ENCODE results near the gene GYG1.

GYG1 gene

DNA sequence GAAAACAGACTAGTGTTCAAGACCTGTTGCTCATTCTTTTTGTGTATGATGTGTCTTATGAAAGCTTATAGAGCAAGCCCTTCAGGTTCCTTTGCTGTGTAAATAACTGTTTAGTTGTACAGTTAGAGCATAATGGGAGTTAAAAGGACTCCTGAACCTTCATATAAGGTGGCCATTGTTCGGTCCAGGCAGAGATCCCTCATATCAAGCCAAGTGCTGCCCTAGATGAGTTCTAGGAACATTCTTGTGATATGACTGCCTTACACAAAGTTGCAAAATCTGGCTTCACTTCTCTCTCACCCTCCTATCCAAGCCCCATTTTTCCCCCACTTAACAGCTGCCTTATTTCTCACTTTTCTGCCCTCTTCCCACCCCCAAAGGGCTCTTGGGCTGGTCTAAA, 26.9 kb downstream of the GYG1 start:
- H3K9ac ChIP-seq (ENCODE audit: insufficient read length, low read depth): no peak overlapping the region
- H3K9me3 ChIP-seq (ENCODE audit: insufficient read depth, low read length): no peaks in the 10 kb centered on the region
- H3K4me3 ChIP-seq (ENCODE audit: insufficient read length, low read depth): no peak overlapping the region
- peaks cover 12% of the 10 kb centered on the region for H3K36me3 ChIP-seq (ENCODE audit: insufficient read depth, insufficient read length, low read length)
- TF ChIP-seq YY1 (IDR thresholded peaks at IDR 0.05; ENCODE audit: insufficient read depth, insufficient read length) (no peak), ZNF274 (IDR thresholded peaks at IDR 0.05; ENCODE audit: low read depth, low read length) (no peak)
- H3K4me1 ChIP-seq (ENCODE audit: insufficient read depth, insufficient read length): no peaks in the 10 kb centered on the region
- H3K27me3 ChIP-seq (ENCODE audit: insufficient read depth, insufficient read length): no peaks in the 10 kb centered on the region
- no peak for DNase-seq (ENCODE audit: low read depth, low spot score)

- H3K36me3 ChIP-seq (ENCODE audit: insufficient read depth, insufficient read length, low read length): peaks cover 10% of the 10 kb centered on the region
- H3K9me3 ChIP-seq (ENCODE audit: insufficient read depth, low read length): 0 out of 2 replicates have a peak, but pooled peaks cover 1% of the 10 kb centered on the region
- TF ChIP-seq SUZ12 (IDR thresholded peaks at IDR 0.05; ENCODE audit: extremely low read depth, insufficient read depth, insufficient read length) (no peak), YY1 (IDR thresholded peaks at IDR 0.05; ENCODE audit: insufficient read depth, insufficient read length) (no peak), ZNF274 (IDR thresholded peaks at IDR 0.05; ENCODE audit: low read depth, low read length) (no peak)
- H3K4me3 ChIP-seq (ENCODE audit: insufficient read length, low read depth): no peak overlapping the region
- H3K9ac ChIP-seq (ENCODE audit: insufficient read length, low read depth): no peak overlapping the region
- H3K4me1 ChIP-seq (ENCODE audit: insufficient read depth, insufficient read length): no peaks in the 10 kb centered on the region
- DNase-seq (ENCODE audit: low read depth, low spot score): no peak
- no peaks in the 10 kb centered on the region for H3K27me3 ChIP-seq (ENCODE audit: insufficient read depth, insufficient read length)
These were observed 28.2 kb downstream of the GYG1 start for GRCh38 chr3:149019580-149019979.

GRCh38 chr3:149020196-149020838, 29.0 kb downstream of the GYG1 start:
- Histone ChIP-seq H3K36me3 (ENCODE audit: insufficient read depth, insufficient read length, low read length) (peaks cover 15% of the 10 kb centered on the region), H3K27me3 (ENCODE audit: insufficient read depth, insufficient read length) (no peaks in the 10 kb centered on the region), H3K9ac (ENCODE audit: insufficient read length, low read depth) (no peak overlapping the region), H3K4me1 (ENCODE audit: insufficient read depth, insufficient read length) (no peaks in the 10 kb centered on the region), H3K4me3 (ENCODE audit: insufficient read length, low read depth) (no peak overlapping the region), H3K9me3 (ENCODE audit: insufficient read depth, low read length) (peaks cover 9% of the 10 kb centered on the region)
- no peak for DNase-seq (ENCODE audit: low read depth, low spot score)
- TF ChIP-seq ZNF274 (IDR thresholded peaks at IDR 0.05; ENCODE audit: low read depth, low read length): no peak
- no peak for TF ChIP-seq SUZ12 (IDR thresholded peaks at IDR 0.05; ENCODE audit: extremely low read depth, insufficient read depth, insufficient read length)
- TF ChIP-seq YY1 (IDR thresholded peaks at IDR 0.05; ENCODE audit: insufficient read depth, insufficient read length): no peak

DNA sequence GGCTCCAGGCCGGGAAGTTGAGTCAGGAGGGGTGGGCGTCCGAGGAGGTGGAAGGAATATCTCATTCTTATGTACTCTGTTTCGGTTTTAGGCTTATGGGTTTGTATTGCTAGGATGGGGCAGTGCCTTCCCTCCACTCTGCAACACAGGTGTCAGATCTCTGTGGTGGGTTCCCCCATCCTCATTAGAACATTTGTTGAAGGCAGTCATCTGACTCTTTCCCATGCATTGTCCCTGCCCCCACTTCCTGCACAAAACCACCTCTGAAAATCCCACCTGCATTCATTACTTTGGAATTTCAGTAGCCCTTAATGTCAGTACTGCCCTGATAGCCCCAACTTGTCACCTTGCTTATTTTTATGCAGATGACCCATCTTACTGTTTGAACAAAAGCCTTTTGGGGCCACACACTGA, 29.5 kb downstream of the GYG1 start:
- no peak for TF ChIP-seq ZNF274 (IDR thresholded peaks at IDR 0.05; ENCODE audit: low read depth, low read length)
- TF ChIP-seq SUZ12 (IDR thresholded peaks at IDR 0.05; ENCODE audit: extremely low read depth, insufficient read depth, insufficient read length): no peak
- no peak for TF ChIP-seq YY1 (IDR thresholded peaks at IDR 0.05; ENCODE audit: insufficient read depth, insufficient read length)
- Histone ChIP-seq H3K9ac (ENCODE audit: insufficient read length, low read depth) (no peak overlapping the region), H3K9me3 (ENCODE audit: insufficient read depth, low read length) (peaks cover 14% of the 10 kb centered on the region), H3K27me3 (ENCODE audit: insufficient read depth, insufficient read length) (no peaks in the 10 kb centered on the region), H3K4me1 (ENCODE audit: insufficient read depth, insufficient read length) (no peaks in the 10 kb centered on the region), H3K4me3 (ENCODE audit: insufficient read length, low read depth) (no peak overlapping the region), H3K36me3 (ENCODE audit: insufficient read depth, insufficient read length, low read length) (peaks cover 20% of the 10 kb centered on the region)
- DNase-seq (ENCODE audit: low read depth, low spot score): peak; percentile 18

GRCh38 chr3:149021830-149022229, 30.5 kb downstream of the GYG1 start:
- Histone ChIP-seq H3K4me1 (ENCODE audit: insufficient read depth, insufficient read length) (no peaks in the 10 kb centered on the region), H3K36me3 (ENCODE audit: insufficient read depth, insufficient read length, low read length) (peaks cover 25% of the 10 kb centered on the region), H3K27me3 (ENCODE audit: insufficient read depth, insufficient read length) (no peaks in the 10 kb centered on the region), H3K9ac (ENCODE audit: insufficient read length, low read depth) (no peak overlapping the region), H3K9me3 (ENCODE audit: insufficient read depth, low read length) (peaks cover 16% of the 10 kb centered on the region), H3K4me3 (ENCODE audit: insufficient read length, low read depth) (no peak overlapping the region)
- TF ChIP-seq YY1 (IDR thresholded peaks at IDR 0.05; ENCODE audit: insufficient read depth, insufficient read length) (no peak), SUZ12 (IDR thresholded peaks at IDR 0.05; ENCODE audit: extremely low read depth, insufficient read depth, insufficient read length) (no peak), ZNF274 (IDR thresholded peaks at IDR 0.05; ENCODE audit: low read depth, low read length) (no peak)
- DNase-seq (ENCODE audit: low read depth, low spot score): no peak

- no peak overlapping the region for H3K9ac ChIP-seq (ENCODE audit: insufficient read length, low read depth)
- no peaks in the 10 kb centered on the region for H3K4me1 ChIP-seq (ENCODE audit: insufficient read depth, insufficient read length)
- H3K36me3 ChIP-seq (ENCODE audit: insufficient read depth, insufficient read length, low read length): peaks cover 44% of the 10 kb centered on the region
- H3K27me3 ChIP-seq (ENCODE audit: insufficient read depth, insufficient read length): no peaks in the 10 kb centered on the region
- TF ChIP-seq ZNF274 (IDR thresholded peaks at IDR 0.05; ENCODE audit: low read depth, low read length): no peak
- no peak for TF ChIP-seq SUZ12 (IDR thresholded peaks at IDR 0.05; ENCODE audit: extremely low read depth, insufficient read depth, insufficient read length)
- TF ChIP-seq YY1 (IDR thresholded peaks at IDR 0.05; ENCODE audit: insufficient read depth, insufficient read length): no peak
- no peak overlapping the region for H3K4me3 ChIP-seq (ENCODE audit: insufficient read length, low read depth)
- no peak for DNase-seq (ENCODE audit: low read depth, low spot score)
- peaks cover 16% of the 10 kb centered on the region for H3K9me3 ChIP-seq (ENCODE audit: insufficient read depth, low read length)
These were observed 32.6 kb downstream of the GYG1 start for GRCh38 chr3:149023951-149024350.

DNA sequence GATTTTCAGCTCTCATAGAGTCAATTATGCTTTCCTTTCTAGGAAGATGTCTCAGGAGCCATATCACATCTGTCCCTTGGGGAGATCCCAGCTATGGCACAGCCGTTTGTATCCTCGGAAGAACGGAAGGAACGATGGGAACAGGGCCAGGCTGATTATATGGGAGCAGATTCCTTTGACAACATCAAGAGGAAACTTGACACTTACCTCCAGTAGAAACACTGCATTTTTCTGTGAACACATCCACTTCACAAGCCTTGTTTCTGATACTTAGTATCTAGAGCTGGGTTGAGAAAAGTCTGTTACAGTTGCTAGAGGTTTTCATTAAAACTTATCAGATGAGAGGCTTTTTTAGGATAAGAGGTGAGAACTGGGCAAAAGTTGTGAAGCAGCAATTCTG, 35.4 kb downstream of the GYG1 start:
- Histone ChIP-seq H3K36me3 (ENCODE audit: insufficient read depth, insufficient read length, low read length) (peaks cover 53% of the 10 kb centered on the region), H3K4me3 (ENCODE audit: insufficient read length, low read depth) (no peak overlapping the region), H3K4me1 (ENCODE audit: insufficient read depth, insufficient read length) (no peaks in the 10 kb centered on the region), H3K27me3 (ENCODE audit: insufficient read depth, insufficient read length) (no peaks in the 10 kb centered on the region), H3K9ac (ENCODE audit: insufficient read length, low read depth) (no peak overlapping the region), H3K9me3 (ENCODE audit: insufficient read depth, low read length) (peaks cover 16% of the 10 kb centered on the region)
- no peak for TF ChIP-seq ZNF274 (IDR thresholded peaks at IDR 0.05; ENCODE audit: low read depth, low read length)
- TF ChIP-seq SUZ12 (IDR thresholded peaks at IDR 0.05; ENCODE audit: extremely low read depth, insufficient read depth, insufficient read length): no peak
- TF ChIP-seq YY1 (IDR thresholded peaks at IDR 0.05; ENCODE audit: insufficient read depth, insufficient read length): no peak
- no peak for DNase-seq (ENCODE audit: low read depth, low spot score)
